CD4-positive, alpha-beta memory T cell (primary cell): Measurements from ENCODE around the gene TBRG4. TPM values are rescaled to one million over a fixed set of nuclear protein-coding genes. Genes with fewer than 3 reads are reported as not detected.
A peak's percentile ranks its signal among the peaks of the same experiment; 100 is the strongest.

Experiments
- CTCF ChIA-PET: fragments of 350-600 bp; sonication (Branson Sonifier 250); formaldehyde crosslinking; loops from one replicate; lab custom pipeline; 2021; ENCODE audit warnings: inconsistent platforms; ENCODE audit not compliant: partially characterized antibody; lab: Charles Lee
- POLR2A ChIA-PET: fragments of 350-600 bp; sonication (Branson Sonifier 250); formaldehyde crosslinking; loops from one replicate; lab custom pipeline; 2021; ENCODE audit not compliant: partially characterized antibody; lab: Charles Lee
- DNase-seq, 5 donors: peaks; one replicate each; pipeline versions ENCODE4 v3.0.0 to v3.0.0-alpha.2; 2020 to 2022; ENCODE audit warnings: mixed read lengths in 1 of 5
- H3K27ac ChIP-seq: one replicate; pipeline ENCODE4 v1.7.0; 2013; ENCODE audit warnings: low read depth, low read length
- H3K27me3 ChIP-seq: 2 replicates; pipeline ENCODE4 v1.7.0; 2013; ENCODE audit warnings: mild to moderate bottlenecking, low read length, moderate library complexity; ENCODE audit not compliant: insufficient read depth
- H3K36me3 ChIP-seq: 2 replicates; pipeline ENCODE4 v1.7.0; 2013; ENCODE audit warnings: mild to moderate bottlenecking, low read length, moderate library complexity; ENCODE audit not compliant: insufficient read depth
- H3K4me1 ChIP-seq: 2 replicates; pipeline ENCODE4 v1.7.0; 2013; ENCODE audit warnings: mild to moderate bottlenecking, low read length, moderate library complexity; ENCODE audit not compliant: insufficient read depth
- H3K4me3 ChIP-seq, 2 donors: one replicate each; pipeline ENCODE4 v1.7.0; 2013; ENCODE audit warnings: low read length in 2 of 2, mild to moderate bottlenecking in 1 of 2
- H3K9me3 ChIP-seq, 2 donors: one replicate each; pipeline ENCODE4 v1.7.0; 2013; ENCODE audit warnings: low read length in 2 of 2, control low read depth in 1 of 2; ENCODE audit not compliant: control insufficient read depth in 1 of 2
- H3K27ac Mint-ChIP-seq, 7 donors: one replicate each; pipeline ENCODE4 v1.8.0; 2020 to 2021; ENCODE audit warnings: mixed read lengths in 7 of 7, mild to moderate bottlenecking in 6 of 7, inconsistent platforms in 3 of 7, moderate library complexity in 3 of 7
- H3K27me3 Mint-ChIP-seq, 2 donors: one replicate each; pipeline ENCODE4 v1.8.0; 2020 to 2021; ENCODE audit warnings: mixed read lengths in 2 of 2
- H3K36me3 Mint-ChIP-seq, 2 donors: one replicate each; pipeline ENCODE4 v1.8.0; 2020 to 2021; ENCODE audit warnings: mixed read lengths in 2 of 2, inconsistent platforms in 1 of 2, mild to moderate bottlenecking in 1 of 2
- H3K4me1 Mint-ChIP-seq, 4 donors: one replicate each; pipeline ENCODE4 v1.8.0; 2020 to 2021; ENCODE audit warnings: mixed read lengths in 4 of 4, mild to moderate bottlenecking in 1 of 4
- H3K4me3 Mint-ChIP-seq, 8 donors: one replicate each; pipeline ENCODE4 v1.8.0; 2020 to 2021; ENCODE audit warnings: mixed read lengths in 8 of 8, mild to moderate bottlenecking in 7 of 8, moderate library complexity in 6 of 8, inconsistent platforms in 3 of 8
- H3K9me3 Mint-ChIP-seq, 8 donors: one replicate each; pipeline ENCODE4 v1.8.0; 2020 to 2021; ENCODE audit warnings: mixed read lengths in 8 of 8, mild to moderate bottlenecking in 5 of 8, inconsistent platforms in 3 of 8, moderate library complexity in 1 of 8
- intact Hi-C: fragments of 100-400 bp; cut with micrococcal nuclease; formaldehyde crosslinking; loops from one replicate; pipeline ENCODE4 v1.15.1; 2023
- polyA plus RNA-seq, 2 donors: library from polyadenylated mRNA; unstranded; fragments of 300-500 nt; fragmentation: Illumina TruSeq; gene quantifications; one replicate each; pipeline ENCODE4 v1.2.3, GENCODE V29; 2021
- total RNA-seq, 2 experiments: library from RNA; stranded (reverse); gene quantifications; one replicate each; pipeline ENCODE4 v1.2.3, GENCODE V29; 2021

Gene TBRG4
- total and polyA plus RNA-seq, 4 experiments from 2014 or later: 48.5 to 129 (median 84.3) TPM

- no peak for DNase-seq
- Histone ChIP-seq H3K27me3 (no peaks in the 10 kb centered on the region), H3K9me3 (no peaks in the 10 kb centered on the region), H3K4me3 (no peak overlapping the region), H3K27ac (no peak overlapping the region), H3K4me1 (no peaks in the 10 kb centered on the region), H3K36me3 (no peaks in the 10 kb centered on the region)
- Mint-ChIP-seq H3K9me3 (no peaks in the 10 kb centered on the region), H3K27me3 (peaks cover 9 to 15% of the 10 kb centered on the region in 2 donors), H3K36me3 (no peaks in the 10 kb centered on the region), H3K27ac (peak overlapping the region in 1 of 7 donors; percentile 31), H3K4me3 (no peak overlapping the region), H3K4me1 (no peaks in the 10 kb centered on the region)
- ChIA-PET CTCF (no interaction called here), POLR2A (no interaction called here)
- intact Hi-C loops: no loop called here
These were observed 32.1 kb upstream of the TBRG4 start for GRCh38 chr7:45143616-45144015.

DNA sequence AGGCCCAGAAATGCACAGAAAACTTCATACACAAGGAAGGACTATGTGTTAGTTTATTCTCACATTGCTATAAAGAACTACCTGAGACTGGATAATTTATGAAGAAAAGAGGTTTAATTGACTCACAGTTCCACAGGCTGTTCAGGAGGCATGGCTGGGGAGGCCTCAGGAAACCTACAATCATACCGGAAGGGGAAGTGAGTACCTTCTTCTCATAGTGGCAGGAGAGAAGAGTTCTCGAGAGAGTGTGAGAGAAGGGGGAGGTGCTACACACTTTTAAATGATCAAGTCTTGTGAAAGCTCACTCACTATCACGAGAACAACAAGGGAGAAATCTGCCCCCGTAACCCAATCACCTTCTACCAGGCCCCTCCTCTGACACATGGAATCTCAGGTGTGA, 29.3 kb upstream of the TBRG4 start:
- no peaks in the 10 kb centered on the region for H3K9me3 ChIP-seq
- peaks cover 3% of the 10 kb centered on the region for H3K4me1 ChIP-seq
- DNase-seq: no peak
- no peak overlapping the region for H3K4me3 ChIP-seq
- Mint-ChIP-seq H3K4me3 (no peak overlapping the region), H3K27me3 (peaks cover 2 to 12% of the 10 kb centered on the region in 2 donors), H3K27ac (peak overlapping the region in 2 of 7 donors; percentile 68 to 69), H3K36me3 (no peaks in the 10 kb centered on the region), H3K4me1 (peaks cover 5 to 7% (median 6%) of the 10 kb centered on the region in 4 donors), H3K9me3 (no peaks in the 10 kb centered on the region)
- intact Hi-C loops: no loop called here
- H3K27ac ChIP-seq: no peak overlapping the region
- no peaks in the 10 kb centered on the region for H3K27me3 ChIP-seq
- H3K36me3 ChIP-seq: no peaks in the 10 kb centered on the region
- POLR2A ChIA-PET: no interaction called here
- CTCF ChIA-PET: no interaction called here

DNA sequence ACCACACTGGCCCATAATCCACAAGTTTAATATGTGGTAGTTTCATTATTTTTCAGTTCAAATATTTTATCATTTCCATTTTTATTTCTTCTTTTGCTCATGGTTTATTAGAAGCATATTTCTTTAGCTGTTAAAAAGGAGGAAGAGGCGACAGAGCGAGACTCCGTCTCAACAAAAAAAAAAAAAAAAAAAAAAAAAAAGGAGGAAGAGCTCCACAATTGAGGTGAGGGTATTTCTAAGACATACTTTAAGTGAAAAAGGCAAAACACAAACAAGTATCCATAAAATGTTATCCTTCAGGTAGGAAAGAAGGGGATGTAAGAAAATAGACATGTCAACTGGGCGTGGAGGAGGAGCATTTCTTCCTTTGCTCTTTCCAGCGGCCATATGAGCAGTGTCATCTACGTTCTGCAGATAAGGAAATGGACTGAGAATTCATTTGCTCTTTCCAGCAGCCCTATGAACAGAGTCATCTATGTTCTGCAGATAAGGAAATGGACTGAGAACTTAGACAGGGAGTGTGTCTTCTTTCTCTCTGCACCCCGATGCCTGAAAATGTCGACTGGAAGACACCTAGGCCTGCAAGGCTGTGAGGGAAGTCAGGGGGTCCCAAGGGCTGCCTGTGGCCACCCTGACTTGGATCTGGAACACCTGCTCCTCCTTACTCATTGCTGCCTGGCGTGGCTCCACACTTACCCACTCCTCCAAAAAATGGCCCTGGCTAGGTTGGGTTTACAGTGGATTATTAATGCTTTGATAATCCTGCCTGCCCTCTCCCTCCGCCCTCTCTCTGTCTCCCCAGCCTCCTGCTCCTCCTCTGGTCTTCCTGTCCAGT, 27.2 kb upstream of the TBRG4 start:
- H3K4me1 ChIP-seq: peaks cover 4% of the 10 kb centered on the region
- ChIA-PET CTCF (interaction anchor here (0.7 to 8.8 kb wide), 6 partner anchors 138 to 281 kb away, joined by 3 to 239 read pairs (median 4); partner anchors contain the start of gene MYO1G), POLR2A (interaction anchor here (4.3 kb wide), 1 partner anchor 165 kb away, joined by 31 read pairs; no protein-coding TSS in a partner anchor)
- intact Hi-C loops: no loop called here
- H3K9me3 Mint-ChIP-seq: no peaks in the 10 kb centered on the region
- no peaks in the 10 kb centered on the region for H3K9me3 ChIP-seq
- peak overlapping the region in 1 of 7 donors; percentile 48 for H3K27ac Mint-ChIP-seq
- H3K36me3 ChIP-seq: no peaks in the 10 kb centered on the region
- no peak overlapping the region for H3K27ac ChIP-seq
- no peak for DNase-seq
- no peak overlapping the region for H3K4me3 ChIP-seq
- no peak overlapping the region for H3K4me3 Mint-ChIP-seq
- H3K27me3 Mint-ChIP-seq: no peaks in the 10 kb centered on the region
- H3K36me3 Mint-ChIP-seq: no peaks in the 10 kb centered on the region
- H3K4me1 Mint-ChIP-seq: peaks cover 6 to 11% (median 9%) of the 10 kb centered on the region in 4 donors
- no peaks in the 10 kb centered on the region for H3K27me3 ChIP-seq

DNA sequence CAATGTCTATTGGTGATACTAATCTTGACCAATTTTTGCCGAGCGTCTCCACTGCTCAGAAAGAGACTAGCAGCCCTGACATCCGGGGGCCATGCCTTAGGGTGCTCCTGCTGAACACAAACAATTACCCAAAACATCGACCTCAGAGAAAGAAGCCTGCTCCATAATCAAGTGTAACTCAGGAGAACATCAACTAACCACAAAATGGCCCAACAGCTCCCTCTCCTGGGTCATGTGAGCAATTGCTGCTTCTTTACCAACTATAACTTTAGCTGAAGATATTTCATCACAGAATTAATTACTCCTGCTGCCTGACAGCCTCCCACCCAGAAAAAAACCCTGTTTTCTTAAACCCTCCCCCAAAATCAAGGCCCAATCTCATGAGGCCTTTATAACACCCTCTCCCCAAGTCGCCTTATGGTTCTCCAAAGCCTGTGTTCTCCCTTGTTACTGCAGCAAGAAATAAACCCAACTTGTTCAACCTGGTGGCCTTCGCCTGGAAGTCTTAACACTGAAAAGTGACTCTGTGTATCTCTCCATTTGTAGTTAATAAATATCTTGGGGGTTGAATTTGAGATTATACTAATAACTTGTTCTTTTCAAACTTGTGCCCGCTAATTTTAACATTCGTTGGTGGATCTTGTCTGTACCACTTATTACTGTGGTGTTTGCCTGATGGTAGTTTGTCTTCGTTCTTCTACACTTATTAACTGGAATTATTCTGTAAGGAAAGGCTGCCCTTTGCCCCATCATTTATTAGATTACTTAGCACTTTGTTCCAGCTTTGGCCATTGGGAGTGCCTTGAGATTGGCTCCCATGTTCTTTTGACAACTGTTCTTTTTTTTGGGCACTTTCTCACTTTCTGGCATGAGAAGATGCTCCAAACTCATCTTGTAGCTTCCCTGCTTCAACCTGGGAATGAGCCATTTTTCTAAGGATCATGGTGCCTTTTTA, 24.9 kb upstream of the TBRG4 start:
- Mint-ChIP-seq H3K9me3 (no peaks in the 10 kb centered on the region), H3K27ac (peak overlapping the region in 5 of 7 donors; percentile 1 to 86 (median 73)), H3K36me3 (no peaks in the 10 kb centered on the region), H3K27me3 (no peaks in the 10 kb centered on the region), H3K4me1 (peaks cover 6 to 11% (median 9%) of the 10 kb centered on the region in 4 donors), H3K4me3 (peak overlapping the region in 1 of 8 donors; percentile 55)
- ChIA-PET POLR2A (interaction anchor here (0.8 to 4.3 kb wide), 12 partner anchors 13 to 554 kb away, joined by 3 to 31 read pairs (median 4); partner anchors contain the start of genes H2AZ2, MYO1G, PURB and TBRG4), CTCF (interaction anchor here (0.7 to 8.8 kb wide), 48 partner anchors 8 to 548 kb away, joined by 3 to 239 read pairs (median 5); partner anchors contain the start of genes H2AZ2, MYO1G, PURB and TBRG4)
- H3K27ac ChIP-seq: no peak overlapping the region
- no peaks in the 10 kb centered on the region for H3K27me3 ChIP-seq
- H3K36me3 ChIP-seq: no peaks in the 10 kb centered on the region
- no peak overlapping the region for H3K4me3 ChIP-seq
- peak; percentile 65 to 77 (median 74) for DNase-seq
- intact Hi-C loops: loop anchor here (1.0 kb wide), 7 partner anchors 56 to 548 kb away; partner anchors contain the start of gene PPIA
- peaks cover 4% of the 10 kb centered on the region for H3K4me1 ChIP-seq
- no peaks in the 10 kb centered on the region for H3K9me3 ChIP-seq

GRCh38 chr7:45133877-45134276, 22.4 kb upstream of the TBRG4 start:
- no peak for DNase-seq
- no peaks in the 10 kb centered on the region for H3K27me3 ChIP-seq
- no peak overlapping the region for H3K4me3 ChIP-seq
- CTCF ChIA-PET: interaction anchor here (6.6 to 8.8 kb wide), 2 partner anchors 160 to 276 kb away, joined by 159 to 239 read pairs; partner anchors contain the start of gene MYO1G
- peaks cover 6 to 11% (median 9%) of the 10 kb centered on the region in 4 donors for H3K4me1 Mint-ChIP-seq
- H3K27ac ChIP-seq: no peak overlapping the region
- H3K9me3 ChIP-seq: no peaks in the 10 kb centered on the region
- peaks cover 4% of the 10 kb centered on the region for H3K4me1 ChIP-seq
- POLR2A ChIA-PET: no interaction called here
- intact Hi-C loops: no loop called here
- H3K36me3 ChIP-seq: no peaks in the 10 kb centered on the region
- no peaks in the 10 kb centered on the region for H3K27me3 Mint-ChIP-seq
- H3K36me3 Mint-ChIP-seq: no peaks in the 10 kb centered on the region
- H3K9me3 Mint-ChIP-seq: no peaks in the 10 kb centered on the region
- peak overlapping the region in 2 of 7 donors; percentile 20 to 53 for H3K27ac Mint-ChIP-seq
- H3K4me3 Mint-ChIP-seq: no peak overlapping the region

DNA sequence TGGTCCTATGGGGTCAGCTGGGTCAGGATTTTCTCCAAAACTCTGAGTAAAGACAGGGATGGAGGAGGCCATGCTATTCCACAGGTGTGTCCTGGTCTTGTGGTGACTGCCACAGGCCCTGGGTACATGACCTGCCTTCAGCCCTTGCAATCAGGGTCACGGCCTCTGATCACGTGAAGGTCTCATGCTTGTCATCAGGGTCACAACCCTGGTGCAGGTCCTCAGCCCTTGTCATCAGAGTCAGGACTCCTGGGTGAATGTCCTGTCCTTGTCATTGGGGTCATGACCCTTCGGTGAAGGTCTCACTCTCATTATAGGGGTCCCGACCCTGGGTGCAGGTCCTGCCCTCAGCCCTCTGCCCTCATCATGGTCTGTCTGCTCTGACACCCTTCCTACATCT, 21.9 kb upstream of the TBRG4 start:
- no peaks in the 10 kb centered on the region for H3K27me3 ChIP-seq
- Mint-ChIP-seq H3K4me3 (no peak overlapping the region), H3K27me3 (no peaks in the 10 kb centered on the region), H3K4me1 (peaks cover 6 to 11% (median 9%) of the 10 kb centered on the region in 4 donors), H3K36me3 (no peaks in the 10 kb centered on the region), H3K9me3 (no peaks in the 10 kb centered on the region), H3K27ac (peak overlapping the region in 1 of 7 donors; percentile 20)
- H3K9me3 ChIP-seq: no peaks in the 10 kb centered on the region
- ChIA-PET POLR2A (no interaction called here), CTCF (interaction anchor here (6.6 to 8.8 kb wide), 2 partner anchors 160 to 276 kb away, joined by 159 to 239 read pairs; partner anchors contain the start of gene MYO1G)
- H3K36me3 ChIP-seq: no peaks in the 10 kb centered on the region
- intact Hi-C loops: no loop called here
- DNase-seq: no peak
- H3K4me3 ChIP-seq: no peak overlapping the region
- peaks cover 4% of the 10 kb centered on the region for H3K4me1 ChIP-seq
- H3K27ac ChIP-seq: no peak overlapping the region
